Activated CD8-positive, alpha-beta T cell treated with anti-CD3 and anti-CD28 coated beads, Interleukin-2, amount 10 ng/mL, durations not matched to agents 7 days and 5 days (primary cell): ENCODE measurements around the gene KIAA0513. TPM values are rescaled to one million over a fixed set of nuclear protein-coding genes. Genes with fewer than 3 reads are reported as not detected.
A peak's percentile ranks its signal among the peaks of the same experiment; 100 is the strongest.

Experiments used
- ATAC-seq: fragments of 150-1000 bp; cut with Tn5 transposase; one replicate; pipeline ENCODE4 v1.10.0; 2021; ENCODE audit warnings: moderate library complexity
- CTCF ChIA-PET: fragments of 350-600 bp; sonication (Branson Sonifier 250); formaldehyde crosslinking; loops from one replicate; lab custom pipeline; 2021; ENCODE audit warnings: antibody characterized with exemption; lab: Charles Lee
- POLR2A ChIA-PET: fragments of 350-600 bp; sonication (Branson Sonifier 250); formaldehyde crosslinking; loops from one replicate; lab custom pipeline; 2021; ENCODE audit warnings: antibody characterized with exemption; lab: Charles Lee
- DNase-seq: peaks from one replicate; pipeline ENCODE4 v3.0.0-alpha.2; 2020
- H3K27ac Mint-ChIP-seq: one replicate; pipeline ENCODE4 v1.8.0; 2021; ENCODE audit warnings: mild to moderate bottlenecking, mixed read lengths
- H3K27me3 Mint-ChIP-seq: one replicate; pipeline ENCODE4 v1.8.0; 2021; ENCODE audit warnings: low read depth, mixed read lengths
- H3K36me3 Mint-ChIP-seq: one replicate; pipeline ENCODE4 v1.8.0; 2021; ENCODE audit warnings: low read depth, mixed read lengths
- H3K4me1 Mint-ChIP-seq: one replicate; pipeline ENCODE4 v1.8.0; 2021; ENCODE audit warnings: low read depth, mixed read lengths
- H3K4me3 Mint-ChIP-seq: one replicate; pipeline ENCODE4 v1.8.0; 2021; ENCODE audit warnings: mild to moderate bottlenecking, mixed read lengths
- H3K9me3 Mint-ChIP-seq: one replicate; pipeline ENCODE4 v1.8.0; 2022; ENCODE audit warnings: mixed read lengths; ENCODE audit not compliant: insufficient read depth
- total RNA-seq, 2 experiments: library from RNA; stranded (reverse); gene quantifications; one replicate each; pipeline ENCODE4 v1.2.3, GENCODE V29; 2021

KIAA0513 gene
- total RNA-seq, 2 experiments from 2014 or later = 8.1 to 9.1 TPM

DNA sequence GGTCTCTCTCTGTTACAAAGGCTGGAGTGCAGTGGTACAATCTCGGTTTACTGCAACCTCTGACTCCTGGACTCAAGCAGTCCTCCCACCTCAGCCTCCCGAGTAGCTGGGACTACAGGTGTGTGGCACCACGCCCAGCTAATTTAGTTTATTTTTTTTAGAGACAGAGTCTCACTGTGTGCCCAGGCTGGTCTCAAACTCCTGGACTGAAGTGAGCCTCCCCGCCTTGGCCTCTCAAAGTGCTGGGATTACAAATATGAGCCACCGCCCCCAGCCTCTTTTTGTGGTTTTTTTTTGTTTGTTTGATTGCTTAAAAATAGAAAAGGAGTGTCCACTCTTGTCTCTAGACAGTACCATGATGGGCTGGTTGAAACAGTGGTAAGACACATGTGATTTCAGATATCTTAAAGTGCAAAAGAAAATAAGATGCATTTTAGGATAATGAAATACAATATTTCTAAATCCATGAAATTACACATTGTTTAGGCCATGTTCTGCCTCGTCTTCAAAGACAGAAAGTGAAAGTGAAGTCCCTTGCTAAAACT is 27.4 kb downstream of the KIAA0513 start:
- Mint-ChIP-seq H3K4me1 (peaks cover 41% of the 10 kb centered on the region), H3K4me3 (peak overlapping the region; percentile 76), H3K27ac (peak overlapping the region; percentile 98), H3K36me3 (peaks cover 9% of the 10 kb centered on the region), H3K27me3 (peaks cover 3% of the 10 kb centered on the region), H3K9me3 (peaks cover 4% of the 10 kb centered on the region)
- no peak for DNase-seq
- POLR2A ChIA-PET = interaction anchor here (1.1 to 2.1 kb wide), 4 partner anchors 8 to 44 kb away, joined by 4 to 19 read pairs (median 6); partner anchors contain the start of genes KIAA0513 and ZDHHC7
- CTCF ChIA-PET = interaction anchor here (1.0 to 3.1 kb wide), 6 partner anchors 8 to 60 kb away, joined by 4 to 27 read pairs (median 7); partner anchors contain the start of gene KIAA0513
- ATAC-seq = peak; percentile 2

DNA sequence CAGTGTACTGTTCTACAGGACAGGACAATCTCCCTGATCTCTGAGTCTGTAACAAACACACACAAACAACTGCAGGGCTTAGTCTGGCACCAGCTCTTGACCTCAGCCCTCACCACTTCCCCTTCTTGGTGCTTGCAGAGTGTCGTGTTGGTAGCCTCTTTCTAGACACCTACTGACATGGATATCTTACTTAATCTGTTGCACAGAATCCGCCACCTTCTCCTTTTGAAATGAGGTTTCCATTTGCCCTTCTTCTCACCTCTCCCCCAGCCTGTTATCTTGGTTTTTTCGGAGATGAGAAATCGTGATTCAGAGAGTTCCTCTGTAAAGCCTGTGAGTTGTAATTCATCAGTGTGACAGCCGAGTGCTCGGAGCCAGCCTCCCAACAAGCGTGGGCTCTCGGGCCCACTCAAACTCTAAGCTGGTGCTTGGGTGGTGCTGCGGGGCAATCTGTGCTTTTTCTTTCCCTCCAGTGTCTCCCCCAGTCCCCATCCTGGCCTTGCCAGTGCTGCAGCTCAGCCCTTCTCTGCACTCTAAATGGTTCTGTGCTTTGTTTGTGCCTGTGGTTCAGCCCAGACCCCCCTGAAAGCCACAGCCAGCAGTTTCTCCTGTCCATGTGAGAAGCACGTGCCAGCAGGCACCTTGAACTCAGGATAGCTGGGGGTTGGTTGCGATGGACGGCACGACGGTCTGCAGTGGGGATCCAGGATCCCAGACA is 28.1 kb downstream of the KIAA0513 start:
- Mint-ChIP-seq H3K9me3 (peaks cover 4% of the 10 kb centered on the region), H3K4me3 (peak overlapping the region; percentile 76), H3K36me3 (peaks cover 9% of the 10 kb centered on the region), H3K27me3 (peaks cover 3% of the 10 kb centered on the region), H3K27ac (peak overlapping the region; percentile 98), H3K4me1 (peaks cover 41% of the 10 kb centered on the region)
- POLR2A ChIA-PET = interaction anchor here (0.9 to 2.1 kb wide), 6 partner anchors 9 to 50 kb away, joined by 3 to 19 read pairs (median 6); partner anchors contain the start of genes KIAA0513 and ZDHHC7
- DNase-seq = peak; percentile 95
- CTCF ChIA-PET = interaction anchor here (0.9 to 3.1 kb wide), 13 partner anchors 9 to 59 kb away, joined by 3 to 27 read pairs (median 4); partner anchors contain the start of gene KIAA0513
- peak; percentile 99 for ATAC-seq

GRCh38 chr16:85056211-85056748 is 28.7 kb downstream of the KIAA0513 start:
- CTCF ChIA-PET = interaction anchor here (0.9 to 3.1 kb wide), 12 partner anchors 9 to 59 kb away, joined by 3 to 27 read pairs (median 4); partner anchors contain the start of gene KIAA0513
- POLR2A ChIA-PET = interaction anchor here (0.9 to 2.1 kb wide), 6 partner anchors 9 to 49 kb away, joined by 3 to 19 read pairs (median 6); partner anchors contain the start of genes KIAA0513 and ZDHHC7
- Mint-ChIP-seq H3K4me1 (peaks cover 42% of the 10 kb centered on the region), H3K27me3 (peaks cover 3% of the 10 kb centered on the region), H3K9me3 (peaks cover 4% of the 10 kb centered on the region), H3K4me3 (peak overlapping the region; percentile 76), H3K27ac (peak overlapping the region; percentile 98), H3K36me3 (peaks cover 9% of the 10 kb centered on the region)
- DNase-seq (peak; percentile 33), ATAC-seq (no peak)

GRCh38 chr16:85057212-85057889 is 29.8 kb downstream of the KIAA0513 start:
- Mint-ChIP-seq H3K4me3 (peak overlapping the region; percentile 3), H3K4me1 (peaks cover 49% of the 10 kb centered on the region), H3K36me3 (peaks cover 9% of the 10 kb centered on the region), H3K9me3 (peaks cover 4% of the 10 kb centered on the region), H3K27me3 (peaks cover 3% of the 10 kb centered on the region), H3K27ac (peak overlapping the region; percentile 98)
- ChIA-PET POLR2A (interaction anchor here (1.7 kb wide), 1 partner anchor 34 kb away, joined by 7 read pairs; no protein-coding TSS in a partner anchor), CTCF (interaction anchor here (2.9 to 3.1 kb wide), 2 partner anchors 30 kb away, joined by 23 to 27 read pairs; partner anchors contain the start of gene KIAA0513)
- ATAC-seq = no peak
- no peak for DNase-seq

DNA sequence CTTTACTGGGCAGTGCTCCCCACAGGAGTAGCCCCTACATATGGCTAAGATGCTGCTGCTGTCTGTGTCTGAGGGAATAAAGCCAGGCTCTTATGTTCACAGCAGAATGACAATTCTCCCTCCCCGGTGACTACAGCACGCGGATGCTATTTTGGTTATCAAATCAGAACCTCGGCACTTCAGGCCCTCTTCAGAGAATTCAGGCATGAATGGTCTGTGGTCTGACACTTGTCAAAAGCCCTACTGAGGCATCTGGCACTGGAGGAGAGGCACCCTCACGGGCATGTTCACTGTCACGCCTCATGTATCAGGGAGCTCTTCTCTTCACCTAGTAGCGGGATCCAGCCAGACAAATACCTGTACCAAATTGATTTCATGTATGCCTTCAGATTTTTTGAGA is 30.4 kb downstream of the KIAA0513 start:
- H3K4me3 Mint-ChIP-seq = no peak overlapping the region
- H3K27ac Mint-ChIP-seq = no peak overlapping the region
- H3K27me3 Mint-ChIP-seq = peaks cover 3% of the 10 kb centered on the region
- DNase-seq (no peak), ATAC-seq (no peak)
- ChIA-PET CTCF (interaction anchor here (1.5 to 3.1 kb wide), 2 partner anchors 11 to 30 kb away, joined by 4 to 23 read pairs; partner anchors contain the start of gene KIAA0513), POLR2A (no interaction called here)
- H3K36me3 Mint-ChIP-seq = peaks cover 9% of the 10 kb centered on the region
- H3K9me3 Mint-ChIP-seq = peaks cover 4% of the 10 kb centered on the region
- peaks cover 53% of the 10 kb centered on the region for H3K4me1 Mint-ChIP-seq

DNA sequence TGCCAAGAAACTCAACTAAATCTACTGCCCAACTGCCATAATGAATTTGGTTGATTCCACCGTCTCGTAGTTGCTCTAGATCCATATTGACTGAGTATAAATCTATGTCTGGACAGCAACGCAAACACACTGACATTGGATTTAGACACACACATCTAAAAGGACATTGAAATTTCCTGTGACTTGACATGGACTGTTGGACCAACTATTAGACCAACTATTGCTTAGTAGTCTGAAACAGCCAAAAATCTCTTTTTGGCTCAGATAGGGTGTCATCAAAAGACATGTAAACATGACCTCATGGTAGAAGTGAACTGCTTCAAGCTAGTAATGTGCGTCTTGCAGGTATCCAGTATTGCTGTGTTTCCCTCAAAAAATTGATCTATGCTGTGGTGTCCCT is 31.3 kb downstream of the KIAA0513 start:
- H3K4me3 Mint-ChIP-seq = no peak overlapping the region
- H3K36me3 Mint-ChIP-seq = peaks cover 4% of the 10 kb centered on the region
- ATAC-seq = no peak
- DNase-seq = no peak
- no peak overlapping the region for H3K27ac Mint-ChIP-seq
- POLR2A ChIA-PET = no interaction called here
- no peaks in the 10 kb centered on the region for H3K9me3 Mint-ChIP-seq
- CTCF ChIA-PET = interaction anchor here (0.8 to 1.5 kb wide), 3 partner anchors 12 to 31 kb away, joined by 3 to 5 read pairs (median 4); partner anchors contain the start of gene KIAA0513
- peaks cover 52% of the 10 kb centered on the region for H3K4me1 Mint-ChIP-seq
- H3K27me3 Mint-ChIP-seq = peaks cover 3% of the 10 kb centered on the region

GRCh38 chr16:85061566-85061965 is 34.0 kb downstream of the KIAA0513 start:
- H3K36me3 Mint-ChIP-seq = no peaks in the 10 kb centered on the region
- H3K27ac Mint-ChIP-seq = no peak overlapping the region
- DNase-seq (no peak), ATAC-seq (no peak)
- POLR2A ChIA-PET = no interaction called here
- peaks cover 29% of the 10 kb centered on the region for H3K4me1 Mint-ChIP-seq
- CTCF ChIA-PET = interaction anchor here (1.7 kb wide), 1 partner anchor 25 kb away, joined by 6 read pairs; no protein-coding TSS in a partner anchor
- H3K4me3 Mint-ChIP-seq = no peak overlapping the region
- H3K27me3 Mint-ChIP-seq = peaks cover 3% of the 10 kb centered on the region
- no peaks in the 10 kb centered on the region for H3K9me3 Mint-ChIP-seq

DNA sequence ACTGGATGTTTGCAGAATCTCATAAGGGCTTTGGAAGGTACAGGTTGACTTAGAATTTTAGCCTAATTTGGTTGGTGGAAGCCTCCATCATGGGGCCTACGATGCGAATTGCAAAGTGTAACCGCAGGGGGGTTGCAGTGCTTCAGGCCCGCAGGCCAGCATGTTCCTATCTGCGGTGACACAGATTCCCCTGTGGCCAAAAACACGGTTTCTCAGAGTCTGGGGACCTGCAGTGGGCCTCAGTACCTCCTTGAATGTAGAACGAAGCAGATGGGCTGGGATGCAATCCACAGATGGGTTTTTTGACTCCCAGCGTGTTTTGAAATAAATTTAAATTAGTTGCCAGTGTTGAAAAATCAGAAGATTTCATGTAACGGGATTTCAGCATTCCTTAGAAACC is 34.7 kb downstream of the KIAA0513 start:
- H3K4me3 Mint-ChIP-seq = no peak overlapping the region
- no peak overlapping the region for H3K27ac Mint-ChIP-seq
- H3K36me3 Mint-ChIP-seq = peaks cover under 1% of the 10 kb centered on the region
- no peak for DNase-seq
- CTCF ChIA-PET = interaction anchor here (1.6 to 1.7 kb wide), 2 partner anchors 24 to 25 kb away, joined by 4 to 6 read pairs; no protein-coding TSS in a partner anchor
- ATAC-seq = no peak
- peaks cover 22% of the 10 kb centered on the region for H3K4me1 Mint-ChIP-seq
- no peaks in the 10 kb centered on the region for H3K9me3 Mint-ChIP-seq
- H3K27me3 Mint-ChIP-seq = peaks cover under 1% of the 10 kb centered on the region
- POLR2A ChIA-PET = no interaction called here

GRCh38 chr16:85062845-85063244 is 35.2 kb downstream of the KIAA0513 start:
- ChIA-PET POLR2A (no interaction called here), CTCF (interaction anchor here (1.6 kb wide), 1 partner anchor 24 kb away, joined by 4 read pairs; no protein-coding TSS in a partner anchor)
- Mint-ChIP-seq H3K4me1 (peaks cover 17% of the 10 kb centered on the region), H3K27ac (no peak overlapping the region), H3K4me3 (no peak overlapping the region), H3K9me3 (no peaks in the 10 kb centered on the region), H3K36me3 (peaks cover 2% of the 10 kb centered on the region), H3K27me3 (no peaks in the 10 kb centered on the region)
- ATAC-seq (no peak), DNase-seq (no peak)

GRCh38 chr16:85064186-85064585 is 36.6 kb downstream of the KIAA0513 start:
- no peak for DNase-seq
- no peak for ATAC-seq
- Mint-ChIP-seq H3K4me1 (peaks cover 14% of the 10 kb centered on the region), H3K27me3 (no peaks in the 10 kb centered on the region), H3K27ac (no peak overlapping the region), H3K36me3 (peaks cover 2% of the 10 kb centered on the region), H3K4me3 (no peak overlapping the region), H3K9me3 (no peaks in the 10 kb centered on the region)
- ChIA-PET CTCF (interaction anchor here (1.3 kb wide), 1 partner anchor 37 kb away, joined by 4 read pairs; the partner anchor contains the start of gene KIAA0513), POLR2A (no interaction called here)
